ENCODE data around the gene CD5L.

Gene CD5L

DNA sequence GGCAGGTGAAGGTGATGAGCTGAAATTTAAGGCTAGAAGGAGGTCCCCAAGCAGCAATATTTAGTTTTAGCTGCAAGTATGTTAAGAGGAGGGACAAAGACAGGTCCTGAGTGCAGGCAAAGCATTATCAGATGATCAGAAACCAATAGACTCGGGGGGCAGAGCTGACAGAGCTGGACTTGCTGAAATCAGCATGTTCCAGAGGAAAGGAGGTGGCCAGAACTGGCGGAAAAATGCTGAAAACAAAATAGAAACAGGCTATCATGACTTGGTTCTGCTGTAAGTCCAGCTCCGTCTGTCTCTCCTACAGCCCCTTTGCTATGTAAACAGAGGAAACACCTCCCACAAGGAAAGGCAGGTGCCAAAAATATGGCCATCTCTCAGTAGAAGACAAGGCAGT is at the start of gene CD5L:
Gene CD5L, minus strand, starts transcription at position 101 of the 400 bp plus-strand sequence. CDS start 107 bp downstream, outside the sequence.
- DNase-seq = no peak

DNA sequence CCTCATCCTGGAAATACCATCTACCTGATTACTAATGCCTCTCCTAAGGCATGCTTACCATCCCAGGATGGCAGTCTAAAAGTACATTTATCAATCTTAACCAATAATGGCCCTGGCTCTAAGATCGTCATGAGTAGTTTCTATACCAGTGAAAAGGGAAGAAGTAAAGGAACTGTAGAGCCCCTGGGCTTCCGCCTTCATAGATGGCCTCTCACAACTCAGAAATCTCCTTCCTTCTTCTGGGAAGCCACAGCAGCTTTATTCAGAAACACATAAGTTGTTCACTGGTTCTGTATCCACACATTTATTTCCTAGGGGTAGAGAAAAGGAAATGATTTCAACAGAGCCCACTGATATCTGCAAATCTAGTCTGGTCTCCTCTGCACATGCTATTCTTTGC is 41.0 kb upstream of the CD5L start:
- no peak for DNase-seq

DNA sequence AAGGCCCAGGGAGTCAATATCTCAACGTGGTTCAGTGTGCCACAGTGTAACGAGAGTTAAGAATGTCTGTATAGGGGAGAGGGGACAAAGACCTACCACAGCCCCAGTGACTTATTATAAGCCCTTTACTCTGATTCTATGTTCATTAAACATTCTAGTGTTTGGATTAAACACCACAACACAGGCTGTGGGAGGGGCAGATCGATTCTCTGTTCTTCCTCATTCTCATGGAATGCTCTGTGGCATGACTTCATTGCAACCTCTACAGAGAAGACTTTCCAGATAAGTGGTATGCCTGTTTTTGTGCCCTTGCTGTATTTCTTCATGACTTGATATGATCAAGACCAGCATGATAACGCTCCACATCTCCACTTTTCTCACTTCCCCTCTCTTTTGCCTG is 39.0 kb upstream of the CD5L start:
- DNase-seq = no peak

DNA sequence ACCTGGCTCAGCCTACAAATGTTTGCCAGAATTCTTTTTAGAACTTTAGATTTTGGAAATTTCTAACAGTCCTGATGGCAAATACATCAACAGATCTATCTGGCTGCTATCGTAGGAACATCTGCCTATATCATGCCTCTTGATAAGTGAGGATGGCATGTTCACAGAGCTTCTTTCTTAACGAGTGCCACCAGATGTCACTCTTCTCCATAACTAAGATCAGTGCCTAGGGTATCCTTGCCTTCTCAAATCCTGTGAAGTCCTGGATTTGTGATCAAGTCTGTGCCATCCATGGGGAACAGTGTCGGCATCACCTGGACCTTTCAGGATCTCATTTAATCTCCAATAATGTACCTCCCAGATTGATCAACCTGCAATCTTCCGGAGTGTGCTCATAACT is 36.5 kb upstream of the CD5L start:
- no peak for DNase-seq

DNA sequence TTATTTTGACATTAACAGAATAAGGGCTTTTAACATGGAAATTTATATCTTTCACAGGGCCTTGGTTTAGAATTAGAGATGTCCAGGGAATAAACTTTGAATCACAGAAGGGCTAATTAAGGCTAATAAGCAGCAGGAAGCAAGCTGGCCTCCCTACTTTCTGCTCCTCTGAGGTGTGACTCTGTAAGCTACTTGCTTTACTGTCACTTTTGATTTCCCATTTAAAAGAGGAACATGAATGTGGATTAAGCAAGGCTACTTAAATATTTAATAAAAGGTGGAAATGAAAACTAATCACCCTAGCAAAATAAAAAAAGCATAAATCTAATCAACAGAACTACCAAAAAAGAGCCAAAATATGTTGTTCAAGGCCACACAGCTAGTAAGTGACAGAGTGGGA is 28.9 kb upstream of the CD5L start:
- DNase-seq = no peak

DNA sequence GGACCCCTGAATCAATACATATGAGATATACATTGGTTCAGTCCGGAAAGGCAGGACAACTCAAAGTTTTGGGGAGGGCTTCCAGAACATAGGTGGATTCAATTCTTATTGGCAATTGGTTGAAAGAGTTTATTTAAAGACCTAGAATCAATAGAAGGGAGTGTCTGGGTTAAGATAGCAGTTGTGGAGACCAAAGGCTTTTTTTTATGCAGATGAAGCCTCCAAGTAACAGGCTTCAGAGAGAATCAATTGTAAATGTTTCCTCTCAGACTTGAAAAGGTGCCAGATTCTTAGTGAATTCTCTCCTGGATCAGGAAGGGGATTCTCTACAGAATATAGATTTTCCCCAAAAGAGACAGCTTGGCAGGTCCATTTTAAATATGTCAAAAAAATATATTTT is 27.0 kb upstream of the CD5L start:
- DNase-seq = no peak

DNA sequence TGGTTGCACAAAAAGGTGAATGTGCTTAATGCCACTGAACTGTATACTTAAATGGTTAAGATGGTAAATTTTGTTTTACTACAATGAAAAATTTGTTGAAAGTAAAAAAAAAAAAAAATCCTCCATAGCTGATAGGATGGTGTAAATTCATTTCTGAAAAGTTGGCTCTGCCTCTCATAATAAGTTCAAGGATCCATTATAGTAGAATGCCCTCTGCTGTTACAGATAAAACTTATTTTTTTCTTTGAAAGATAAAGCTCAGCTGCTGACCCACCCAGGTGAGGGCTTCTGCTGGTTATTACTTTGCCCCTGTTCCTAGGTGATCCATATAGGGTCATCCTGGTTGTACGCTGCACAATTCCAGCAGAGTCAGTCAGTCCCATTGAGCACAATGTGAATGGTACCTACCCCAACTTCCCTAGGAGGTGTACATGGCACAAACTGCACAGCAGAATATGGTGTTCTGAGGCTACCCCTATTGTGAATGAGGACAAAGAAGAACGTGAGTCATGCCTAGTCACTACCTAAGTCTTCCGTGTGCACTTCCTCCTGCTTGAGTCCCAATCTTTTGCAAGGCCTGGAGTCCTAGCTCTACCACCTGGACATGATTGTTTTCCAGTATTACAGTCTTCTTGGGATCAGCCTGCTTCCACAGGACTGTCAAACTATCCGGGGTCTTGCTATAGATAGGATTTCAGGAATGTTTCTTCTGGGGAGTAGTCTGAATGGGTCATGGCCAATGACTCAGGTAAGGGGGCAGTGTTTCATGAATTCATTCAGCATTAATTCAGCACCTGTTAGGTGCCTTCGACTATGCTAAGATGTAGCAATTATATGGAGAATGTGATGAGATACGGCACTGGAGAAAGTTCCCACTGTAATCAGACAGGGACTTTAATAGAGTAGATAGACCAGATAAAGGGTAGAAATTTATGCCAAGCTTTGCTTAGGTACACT is 20.8 kb upstream of the CD5L start:
- DNase-seq = no peak

DNA sequence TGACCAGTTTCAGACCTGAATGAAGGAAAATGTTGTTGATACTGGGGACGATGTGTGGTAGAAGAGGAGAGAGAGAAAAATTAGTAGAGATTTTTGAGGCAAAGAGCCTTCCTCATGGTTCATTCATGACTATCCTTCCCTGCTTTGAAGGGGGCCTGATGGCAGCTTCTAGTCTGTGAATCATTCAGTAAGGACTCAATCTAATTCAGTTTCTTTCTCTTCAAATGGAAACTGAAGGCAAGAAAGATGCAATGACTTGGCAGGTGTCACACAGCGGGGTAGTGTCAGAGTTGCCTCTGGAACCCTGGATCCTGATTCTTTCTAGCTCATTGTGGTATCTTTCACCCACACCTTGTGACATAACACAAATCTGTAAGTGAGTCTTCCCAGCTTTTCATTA is 14.9 kb upstream of the CD5L start:
- DNase-seq = no peak

DNA sequence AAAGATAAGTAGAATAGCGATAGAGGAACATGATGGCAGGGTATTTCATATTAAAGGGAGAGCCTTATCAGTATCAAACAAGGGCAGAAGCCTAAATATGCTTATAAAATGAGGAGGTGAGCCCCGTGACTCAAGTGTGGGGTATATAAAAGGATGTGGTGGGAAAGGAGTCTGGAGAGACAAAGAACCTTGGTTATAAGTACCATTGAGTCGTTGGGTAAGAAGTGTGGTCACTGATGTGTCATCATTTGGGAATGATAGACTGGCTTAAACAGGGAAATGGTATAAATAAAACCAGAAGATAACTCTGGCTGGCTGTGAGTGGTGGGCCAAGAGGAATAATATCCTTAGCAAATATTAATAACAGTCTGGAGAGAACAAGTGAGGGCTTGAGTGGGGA is 10.9 kb upstream of the CD5L start:
- no peak for DNase-seq

DNA sequence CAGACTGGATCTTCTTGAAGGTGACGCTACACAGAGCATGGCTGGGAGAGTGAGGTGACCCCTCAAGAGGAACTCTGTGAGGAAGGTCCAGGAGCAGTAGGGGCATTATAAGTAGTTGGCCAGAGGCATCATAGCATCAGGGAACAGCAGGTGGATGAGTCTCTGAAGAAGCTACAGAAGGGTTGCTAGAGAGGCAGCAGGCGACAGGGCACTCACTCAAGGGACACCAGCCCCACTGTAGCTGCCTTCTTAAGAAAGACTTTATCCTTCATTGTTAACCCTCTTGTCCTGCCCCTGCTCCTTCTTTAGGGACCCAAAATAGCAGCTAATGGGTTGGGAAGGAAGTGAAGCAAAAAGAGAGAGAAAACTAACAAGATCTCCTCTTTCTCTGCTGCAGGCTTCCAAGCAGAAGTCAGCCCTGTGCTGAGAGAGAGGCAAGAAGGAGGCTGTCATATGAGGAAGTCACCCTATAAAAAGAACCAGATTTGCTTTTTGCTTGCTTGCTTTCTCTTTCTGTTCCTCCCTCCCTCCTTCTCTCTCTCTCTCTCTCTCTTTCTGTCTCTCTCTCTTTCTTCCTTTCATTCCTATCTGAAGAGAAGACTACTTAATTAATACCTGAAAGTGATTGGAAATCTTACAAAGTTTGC is 7.7 kb upstream of the CD5L start:
- no peak for DNase-seq

DNA sequence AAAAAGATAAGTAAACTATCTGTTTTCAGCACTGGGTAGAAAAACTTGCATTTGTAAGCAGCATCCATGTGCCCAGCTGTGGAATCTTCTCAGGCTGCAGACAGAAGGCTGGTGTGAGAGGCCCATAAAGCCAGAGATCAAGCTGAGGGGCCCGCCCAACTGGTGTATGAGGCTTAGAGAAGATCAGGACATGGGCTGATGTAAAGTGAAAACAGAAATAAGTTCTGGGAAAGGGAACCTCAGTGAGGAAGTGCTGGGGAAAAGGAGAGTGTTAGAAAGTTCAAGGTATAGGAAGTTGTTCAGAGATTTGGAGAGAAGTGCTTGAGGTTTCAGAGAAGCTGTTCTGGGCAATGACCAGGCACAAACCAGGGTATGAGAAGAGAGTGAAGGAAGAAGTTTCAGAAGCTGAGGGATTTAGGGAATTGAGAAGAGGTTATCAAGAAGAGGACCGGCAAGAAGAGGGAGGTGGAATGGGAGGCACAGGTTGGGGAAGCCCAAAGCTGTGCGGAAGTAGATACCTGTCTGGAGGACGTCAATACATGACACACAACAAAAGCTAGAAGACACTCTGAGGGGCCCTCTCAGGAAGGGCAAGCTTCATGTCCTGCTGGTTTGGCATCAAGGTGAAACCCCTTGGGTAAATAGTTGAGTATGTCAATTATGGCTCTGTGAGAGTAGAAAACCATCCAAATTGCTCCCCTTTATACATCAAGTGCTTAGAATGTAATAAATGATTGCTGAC is 2.7 kb upstream of the CD5L start:
- no peak for DNase-seq

DNA sequence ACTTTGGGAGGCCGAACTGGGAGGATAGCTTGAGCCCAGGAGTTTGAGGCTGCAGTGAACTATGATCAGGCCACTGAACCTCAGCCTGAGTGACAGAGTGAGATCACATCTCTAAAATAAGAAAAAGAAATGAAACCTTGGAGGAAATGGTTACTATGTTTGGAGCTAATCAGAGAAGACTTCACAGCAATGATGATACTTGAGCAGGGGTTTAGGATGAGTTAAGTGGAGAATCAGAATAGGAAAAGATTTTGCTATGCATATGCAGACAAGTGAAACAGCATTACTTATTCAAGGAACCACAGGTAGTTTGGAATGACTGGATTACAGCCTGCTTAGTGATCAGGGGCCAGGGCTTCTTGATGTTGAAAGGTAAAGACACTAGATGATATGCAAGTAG is 1.3 kb upstream of the CD5L start:
- no peak for DNase-seq

DNA sequence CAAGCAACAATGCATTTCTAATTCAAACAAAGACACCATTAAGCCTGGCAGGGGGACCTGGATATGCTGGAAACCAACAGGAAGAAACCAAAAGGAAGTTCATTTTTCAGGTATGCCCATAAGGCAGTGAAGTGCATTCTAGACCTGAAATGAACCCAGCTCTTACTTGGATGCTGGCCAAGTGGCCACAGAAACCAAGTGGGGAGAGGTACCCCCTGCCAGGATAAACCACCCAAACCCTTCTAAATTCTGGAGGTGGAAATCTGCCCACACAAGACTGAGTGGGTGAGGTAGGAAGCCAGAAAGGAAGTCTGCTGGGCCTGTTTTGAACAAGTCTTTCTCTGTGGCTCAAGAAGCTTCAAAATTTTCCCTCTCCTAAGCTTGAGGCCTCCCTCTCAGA is 2.6 kb downstream of the CD5L start:
- no peak for DNase-seq

DNA sequence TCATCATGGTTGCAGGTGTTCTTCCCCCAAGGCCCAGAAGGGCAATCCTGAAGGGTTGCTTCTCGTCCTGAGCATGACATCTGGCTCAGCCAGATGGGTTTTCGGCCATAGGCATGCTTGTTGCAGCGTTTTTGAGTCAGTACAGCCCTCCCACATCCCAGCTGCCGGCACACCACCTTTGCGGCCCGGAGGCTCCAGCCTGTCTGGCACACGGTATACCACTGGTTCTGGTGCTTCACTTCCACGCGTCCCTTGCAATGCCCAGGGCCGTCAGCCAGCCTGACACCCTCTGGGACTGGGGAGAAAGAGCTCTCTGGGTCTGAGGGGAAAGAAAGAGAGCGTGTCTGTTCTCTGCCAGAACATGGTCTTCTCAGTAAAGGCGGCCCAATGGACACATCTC is 7.2 kb downstream of the CD5L start:
- no peak for DNase-seq

DNA sequence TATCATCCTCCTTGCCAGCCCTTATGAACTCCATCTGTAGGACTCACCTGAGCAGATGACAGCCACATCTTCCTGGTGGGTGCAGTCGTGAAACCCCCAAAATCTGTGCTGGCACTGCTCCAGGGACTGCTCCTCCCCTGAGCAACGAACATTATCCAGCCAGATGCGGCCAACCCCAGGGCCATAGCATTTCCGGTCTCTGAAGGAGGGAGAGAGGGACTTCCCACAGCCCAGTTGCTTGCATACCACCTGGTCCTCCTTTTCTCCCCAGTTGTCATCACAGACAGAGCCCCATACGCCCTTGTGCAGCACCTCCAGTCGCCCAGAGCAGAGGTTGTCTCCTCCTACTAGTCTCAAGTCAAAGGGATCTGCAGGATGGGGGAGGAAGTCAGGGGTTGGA is 8.5 kb downstream of the CD5L start:
- no peak for DNase-seq

DNA sequence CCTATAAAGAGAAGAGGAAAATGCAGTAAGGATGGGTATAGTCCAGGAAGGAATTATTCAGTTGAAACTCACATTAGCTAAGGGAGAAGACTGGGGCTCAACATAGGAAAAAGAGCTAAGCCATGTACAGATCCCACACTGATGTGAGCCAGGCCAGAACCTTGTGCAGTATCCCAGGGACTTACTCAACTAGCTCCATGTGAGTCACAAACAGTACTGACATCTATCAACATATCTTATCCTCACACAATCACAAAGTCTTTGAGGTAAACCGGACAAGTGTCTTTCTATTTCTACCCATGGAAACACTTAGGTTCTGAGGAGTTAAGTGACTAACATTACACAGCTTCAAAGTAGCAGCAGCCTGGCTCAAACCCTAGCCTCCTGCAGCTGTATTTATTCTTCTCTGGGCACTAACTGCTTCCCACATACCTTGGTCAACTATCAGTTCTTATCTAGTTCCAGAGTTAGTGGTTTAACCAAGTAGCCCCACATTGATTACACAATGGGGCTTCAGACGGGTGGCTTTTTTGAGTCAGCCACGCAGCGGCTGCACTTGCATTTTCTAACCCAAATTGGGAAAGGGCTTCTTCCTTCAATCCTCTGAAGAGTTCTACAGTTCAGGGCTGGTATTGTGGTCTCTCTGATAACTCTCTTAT is 9.5 kb downstream of the CD5L start:
- DNase-seq = no peak

DNA sequence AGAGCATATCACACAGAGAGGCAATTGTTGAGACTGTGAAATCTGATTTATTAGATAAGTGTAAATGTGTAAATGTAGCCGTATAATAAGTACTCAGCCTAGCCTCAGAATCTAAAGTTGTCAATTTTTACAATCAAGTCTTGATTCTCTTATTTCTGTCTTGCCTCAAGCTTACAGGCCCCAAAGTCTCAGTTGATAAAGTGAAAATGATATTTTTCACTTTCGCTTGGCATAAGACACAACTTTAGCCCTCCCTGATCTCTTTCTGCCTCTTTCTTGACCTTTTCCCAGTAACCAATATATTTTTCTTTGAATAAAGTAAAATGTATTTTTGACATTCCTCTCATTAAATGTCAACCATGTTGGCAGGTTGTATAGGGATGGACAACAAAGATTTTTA is 10.7 kb downstream of the CD5L start:
- no peak for DNase-seq

DNA sequence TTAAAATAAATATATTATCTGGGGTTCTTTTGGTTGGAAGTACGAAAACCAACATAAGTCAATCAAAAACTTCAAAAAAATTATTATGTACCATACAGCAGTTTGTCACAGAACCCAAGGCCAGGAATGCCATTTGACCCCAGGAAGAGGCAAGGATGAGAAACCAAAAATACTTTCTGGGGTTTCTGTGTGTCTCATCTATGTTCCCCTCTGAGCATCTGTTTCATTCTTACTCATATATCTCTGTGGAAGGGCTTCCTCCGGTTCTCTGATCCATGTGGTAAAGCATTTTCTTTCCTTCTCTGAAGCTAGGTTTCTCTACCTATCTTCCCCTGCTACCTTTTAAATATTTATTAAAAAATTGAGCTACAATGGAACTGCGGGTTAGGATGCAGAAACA is 11.9 kb downstream of the CD5L start:
- no peak for DNase-seq

DNA sequence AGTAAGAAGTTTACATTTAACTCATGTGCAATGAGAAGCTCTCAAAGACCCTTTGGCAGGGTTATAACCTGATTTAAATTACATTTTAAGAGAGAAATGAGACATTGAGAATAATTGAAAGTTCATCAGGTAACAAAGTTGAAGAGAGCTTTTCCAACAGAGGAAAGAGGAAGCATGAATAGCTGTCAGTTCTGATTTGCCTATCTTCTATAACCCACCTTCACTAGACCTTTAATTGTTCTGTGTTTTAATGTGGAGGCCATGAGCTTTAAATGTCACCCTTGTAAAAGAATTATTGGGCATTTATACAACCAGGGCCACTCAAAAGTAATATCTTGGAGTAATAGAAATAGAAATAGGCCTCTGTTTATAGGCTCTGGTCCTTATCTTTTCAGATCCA is 12.4 kb downstream of the CD5L start:
- DNase-seq = no peak

DNA sequence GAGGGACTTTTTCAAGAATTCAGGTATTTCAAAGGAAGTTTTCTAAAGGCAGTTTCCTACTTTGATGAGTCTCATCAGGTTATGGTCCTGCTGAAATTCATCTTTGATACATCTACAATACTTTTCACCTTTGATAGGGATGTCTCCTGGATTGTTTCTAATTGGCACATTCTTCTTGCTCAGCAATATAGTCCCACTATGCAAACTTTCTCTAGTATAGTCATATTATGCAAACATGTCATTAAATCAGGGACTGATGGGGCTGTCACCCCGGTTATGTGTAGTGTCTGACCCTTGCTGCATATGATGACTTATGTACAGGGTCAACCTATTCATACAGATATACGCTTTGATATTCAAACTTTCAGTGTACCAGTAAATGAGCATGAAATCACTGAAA is 21.3 kb downstream of the CD5L start:
- no peak for DNase-seq

DNA sequence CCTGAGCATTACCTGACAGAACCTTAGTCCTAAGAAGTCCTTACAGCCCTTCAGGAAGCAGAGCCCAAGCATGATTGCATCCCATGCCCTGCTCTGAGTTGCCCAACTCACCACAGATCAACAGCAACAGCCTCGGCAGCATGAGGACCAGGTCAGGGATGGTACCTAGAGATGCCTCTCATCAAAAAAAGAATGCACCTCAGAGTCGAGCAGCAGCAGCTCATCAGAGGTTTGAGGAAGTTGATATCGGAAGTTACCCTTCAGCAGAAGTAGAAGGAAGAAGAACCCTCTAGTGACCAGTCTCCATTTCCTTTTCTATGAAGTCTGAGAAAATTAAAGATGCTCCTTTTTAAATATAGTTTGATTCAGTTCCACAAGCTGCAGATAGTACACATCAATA is 21.7 kb downstream of the CD5L start, which contains the start of gene FCRL1:
Gene FCRL1, minus strand, starts transcription at position 225 of the 400 bp plus-strand sequence. Its CDS starts 83 bp downstream, at position 142.
- no peak for DNase-seq

DNA sequence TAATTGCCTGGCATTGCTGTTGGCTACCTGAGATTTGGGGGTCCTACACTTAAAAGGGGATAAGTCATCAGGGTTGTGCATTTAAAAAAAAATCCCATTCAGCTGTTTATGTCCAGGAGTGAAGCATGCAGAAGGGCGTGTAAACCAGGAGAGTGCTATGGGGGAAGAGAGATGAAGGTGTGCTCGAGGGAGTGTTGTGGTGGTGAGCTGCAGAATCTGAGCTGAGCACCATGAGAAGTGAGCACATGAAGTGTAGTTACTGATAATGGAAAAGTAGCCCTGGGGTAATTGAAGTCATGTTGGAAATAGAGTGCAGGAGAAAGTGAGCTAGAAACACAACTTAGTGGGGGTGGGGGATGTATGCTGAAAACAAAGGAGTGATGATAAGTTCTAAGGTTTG is 22.4 kb downstream of the CD5L start:
- no peak for DNase-seq

DNA sequence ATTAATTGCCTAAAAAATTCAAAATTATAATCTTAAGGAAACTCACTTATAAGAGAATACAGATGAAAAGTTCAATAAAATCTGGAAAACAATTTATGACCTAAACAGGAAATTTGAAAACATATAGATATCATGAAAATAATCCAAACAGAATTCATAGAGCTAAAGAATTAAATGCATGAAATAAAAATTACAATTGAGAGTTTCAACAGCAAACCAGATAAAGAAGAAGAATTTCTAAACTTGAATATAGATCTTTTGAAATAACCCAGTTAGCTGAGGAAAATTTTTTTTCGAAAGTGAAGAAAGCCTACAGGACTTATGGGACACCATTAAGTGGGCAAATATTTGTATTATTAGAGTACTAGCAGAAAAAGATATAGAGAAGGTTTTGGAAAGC is 28.3 kb downstream of the CD5L start:
- DNase-seq = no peak

All from activated CD4-positive, alpha-beta T cell treated with anti-CD3 and anti-CD28 coated beads, Interleukin-2, amount 50 U/mL, for 1 hour (primary cell).